ENCODE data around the gene EEFSEC.

The EEFSEC gene

GRCh38 chr3:128336337-128337156, 183.3 kb downstream of the EEFSEC start:
- DNase-seq (ENCODE audit: low spot score): no peak

DNA sequence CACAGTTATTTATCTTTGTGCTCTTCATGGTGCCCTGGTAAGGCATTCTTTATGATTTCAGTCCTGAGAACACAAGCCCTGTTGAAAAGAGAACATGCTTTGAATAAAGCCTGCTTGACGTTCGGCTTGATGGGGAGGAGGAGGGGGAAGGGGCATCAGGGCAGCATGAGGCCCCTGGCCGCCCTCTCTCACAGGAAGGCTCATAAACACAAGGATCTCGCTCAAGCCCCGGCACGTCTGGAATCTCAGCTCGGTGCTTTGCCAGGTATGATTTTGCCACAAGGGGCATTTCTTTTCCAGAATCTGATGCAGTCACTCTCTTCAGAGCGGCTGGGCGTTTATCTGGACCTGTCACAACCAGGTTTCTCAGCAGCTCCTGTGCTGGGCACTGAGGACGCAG, 184.0 kb downstream of the EEFSEC start:
- DNase-seq (ENCODE audit: low spot score): no peak

DNA sequence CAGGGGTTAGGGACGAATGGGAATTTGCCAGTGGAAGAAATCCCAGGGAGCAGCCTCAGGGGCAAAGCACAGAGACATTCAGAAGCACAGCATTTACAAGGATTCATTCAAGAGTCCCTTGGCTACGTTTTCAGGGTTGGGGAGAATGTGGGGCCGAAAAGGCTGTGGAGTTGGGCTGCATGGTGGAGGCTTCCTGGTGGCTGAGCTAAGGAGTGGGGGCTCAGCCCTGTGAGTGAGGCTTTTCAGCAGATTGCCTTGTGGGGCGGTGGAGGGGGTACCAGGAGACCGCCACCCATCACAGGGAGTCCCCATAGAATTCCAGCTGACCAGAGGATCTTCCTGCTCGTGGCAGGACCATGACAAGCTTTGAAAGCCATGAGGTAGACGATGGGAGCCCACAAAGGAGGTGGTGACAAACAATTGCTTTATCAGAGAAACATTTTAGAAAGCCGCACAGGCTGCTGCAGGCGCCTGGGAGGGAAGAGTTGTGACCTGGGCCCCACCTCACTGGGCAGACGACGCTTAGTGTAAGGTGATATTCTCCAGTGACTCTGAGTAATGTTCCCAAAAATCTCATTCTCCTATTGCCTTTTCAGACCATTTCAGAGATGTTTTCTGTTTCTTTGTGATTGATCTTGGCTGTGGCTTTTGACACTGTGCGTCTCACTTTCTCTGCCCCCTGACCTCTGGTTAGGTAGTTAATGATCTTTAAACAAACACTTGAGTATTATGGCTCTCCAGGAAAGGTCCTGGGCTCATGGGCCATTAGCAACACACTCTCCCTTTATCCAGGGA, 185.5 kb downstream of the EEFSEC start:
- DNase-seq (ENCODE audit: low spot score): no peak

DNA sequence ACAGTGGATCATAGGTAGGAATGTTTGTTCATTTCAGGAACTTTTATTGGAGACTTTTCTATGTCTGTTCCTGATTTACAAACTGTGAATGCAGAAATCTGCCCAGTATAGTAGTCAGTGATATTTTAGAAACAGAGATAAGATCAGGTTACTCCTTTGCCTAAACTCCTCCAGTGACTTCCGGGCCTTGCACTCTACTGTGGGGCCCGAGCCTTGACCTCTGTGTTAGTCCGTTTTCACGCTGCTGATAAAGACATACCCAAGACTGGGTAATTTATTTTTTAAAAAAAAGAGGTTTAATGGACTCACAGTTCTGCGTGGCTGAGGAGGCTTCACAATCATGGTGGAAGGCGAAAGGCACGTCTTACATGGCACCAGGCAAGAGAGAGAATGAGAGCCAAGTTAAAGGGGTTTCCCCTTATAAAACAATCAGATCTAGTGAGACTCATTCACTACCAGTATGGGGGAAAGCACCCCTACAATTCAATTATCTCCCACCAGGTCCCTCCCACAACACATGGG, 186.3 kb downstream of the EEFSEC start:
- DNase-seq (ENCODE audit: low spot score): no peak

DNA sequence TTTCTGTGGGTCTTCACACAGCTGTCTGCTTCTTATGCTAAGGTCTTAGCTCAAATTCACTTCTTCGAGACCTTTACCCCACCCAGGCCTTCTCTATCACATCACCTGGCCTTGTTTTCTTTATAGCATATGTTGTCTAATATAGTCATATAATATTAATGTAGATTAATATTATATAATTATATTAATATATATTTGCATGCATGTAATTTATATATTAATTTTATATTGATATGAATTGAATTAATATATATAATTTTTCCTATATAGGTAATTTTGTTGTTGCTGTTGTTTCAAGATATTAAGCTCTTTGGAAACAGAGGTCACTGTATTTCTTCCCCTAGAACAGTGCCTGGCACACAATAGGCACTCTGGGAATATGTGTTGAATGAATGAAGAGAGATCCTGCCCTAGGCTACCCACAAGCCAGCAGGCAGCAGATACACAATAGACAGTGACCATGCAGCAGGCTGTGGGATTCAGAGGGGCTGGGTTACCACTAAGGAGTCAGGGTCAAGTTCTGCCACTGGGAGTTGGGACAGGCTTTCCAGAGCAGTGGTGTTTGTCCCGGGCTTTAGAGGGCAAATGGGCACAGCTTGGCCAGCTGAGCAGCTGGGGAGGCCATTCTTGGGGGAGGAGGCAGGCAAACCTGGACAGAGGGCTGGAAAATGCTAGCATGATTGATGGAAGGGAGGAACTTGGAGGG, 187.1 kb downstream of the EEFSEC start:
- no peak for DNase-seq (ENCODE audit: low spot score)

DNA sequence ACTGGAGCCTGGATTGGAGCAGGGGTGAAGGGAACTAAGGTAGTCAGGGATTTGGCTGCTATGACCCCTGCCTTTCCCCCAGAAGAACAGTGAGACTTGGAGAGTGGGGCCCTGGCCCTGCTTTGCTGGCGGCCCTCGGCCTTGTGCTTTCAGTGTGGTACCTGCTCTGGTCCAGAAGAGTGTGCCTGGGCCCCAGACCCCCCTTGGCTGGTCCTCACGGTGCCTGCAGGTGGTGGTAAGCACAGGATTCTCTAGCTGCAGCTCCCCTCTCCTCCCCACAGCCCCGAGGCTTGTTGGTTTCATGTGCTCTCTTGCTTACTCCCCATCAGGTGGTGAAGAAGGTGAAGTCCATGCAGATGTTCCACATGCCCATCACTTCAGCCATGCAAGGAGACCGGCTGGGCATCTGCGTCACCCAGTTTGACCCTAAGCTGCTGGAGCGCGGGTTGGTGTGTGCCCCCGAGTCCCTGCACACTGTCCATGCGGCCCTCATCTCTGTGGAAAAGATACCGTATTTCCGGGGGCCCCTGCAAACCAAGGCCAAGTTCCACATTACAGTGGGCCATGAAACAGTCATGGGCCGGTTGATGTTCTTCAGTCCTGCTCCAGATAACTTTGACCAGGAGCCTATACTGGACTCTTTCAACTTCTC, 187.7 kb downstream of the EEFSEC start:
- DNase-seq (ENCODE audit: low spot score): no peak

- no peak for DNase-seq (ENCODE audit: low spot score)
These were observed 188.5 kb downstream of the EEFSEC start for GRCh38 chr3:128341659-128342395.

DNA sequence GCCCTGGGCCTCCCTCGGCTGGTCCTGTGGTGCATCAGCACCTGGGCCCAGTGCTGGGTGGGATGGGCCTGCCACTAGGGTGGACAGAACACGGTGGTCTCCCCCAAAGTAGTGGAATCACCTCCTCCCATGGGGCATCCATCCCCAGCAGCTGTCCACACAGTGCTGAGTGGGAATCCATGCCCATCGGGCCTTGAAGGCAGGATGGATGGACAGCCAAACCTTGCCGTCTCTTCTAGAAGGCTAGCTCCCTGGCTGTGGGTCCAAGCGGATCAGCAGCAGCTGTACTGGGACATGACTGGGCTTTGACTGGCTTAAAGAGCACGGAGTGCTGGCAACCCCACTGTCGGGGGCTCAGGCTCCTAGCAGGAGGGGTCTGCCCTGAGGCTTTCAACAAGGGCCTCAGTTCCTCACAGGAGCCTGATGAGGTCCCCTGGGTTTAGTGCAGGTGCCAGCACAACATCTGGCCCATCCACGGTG, 189.5 kb downstream of the EEFSEC start:
- DNase-seq (ENCODE audit: low spot score): no peak

DNA sequence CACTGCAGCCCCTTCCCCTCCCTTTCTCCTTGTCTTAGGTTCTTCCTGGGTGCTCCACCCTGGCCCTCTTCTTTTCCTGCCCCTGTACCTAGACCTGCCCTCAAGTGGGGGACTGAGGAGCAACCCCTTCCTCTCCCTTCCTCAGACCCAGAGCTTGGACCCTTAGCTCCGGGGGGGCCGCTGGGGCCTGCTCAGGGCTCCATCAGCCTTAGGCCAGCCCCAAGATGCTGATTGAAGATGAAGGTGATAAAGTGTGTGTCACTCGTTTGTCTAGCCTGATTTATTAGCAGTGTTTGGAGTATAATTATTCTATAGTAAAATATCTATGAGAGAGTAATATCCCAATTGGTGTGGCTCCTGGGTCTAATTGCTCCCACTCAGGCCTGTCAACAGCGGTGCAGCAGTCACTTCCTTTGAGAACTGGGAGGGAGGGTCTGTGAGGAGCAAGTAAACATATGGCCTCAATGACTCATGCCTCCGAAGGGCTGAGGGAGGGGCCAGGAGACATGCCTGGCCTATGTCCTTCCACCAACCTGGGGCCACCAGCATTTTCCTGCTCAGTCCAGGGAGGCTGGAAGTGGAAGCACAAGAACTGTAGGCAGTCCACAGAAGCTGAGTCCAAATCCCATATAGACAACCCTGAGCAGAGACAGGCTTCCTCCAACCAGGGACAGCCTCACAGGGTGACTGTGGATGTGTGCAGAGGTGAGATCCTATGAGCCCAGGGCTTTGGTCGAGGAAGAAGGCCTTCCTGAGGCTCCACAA, 190.2 kb downstream of the EEFSEC start:
- DNase-seq (ENCODE audit: low spot score): no peak

GRCh38 chr3:128344052-128344735, 190.9 kb downstream of the EEFSEC start:
- no peak for DNase-seq (ENCODE audit: low spot score)

- DNase-seq (ENCODE audit: low spot score): peak; percentile 8
These were observed 191.9 kb downstream of the EEFSEC start for GRCh38 chr3:128345196-128345595.

- DNase-seq (ENCODE audit: low spot score): no peak
These were observed 193.3 kb downstream of the EEFSEC start for GRCh38 chr3:128346562-128346961.

DNA sequence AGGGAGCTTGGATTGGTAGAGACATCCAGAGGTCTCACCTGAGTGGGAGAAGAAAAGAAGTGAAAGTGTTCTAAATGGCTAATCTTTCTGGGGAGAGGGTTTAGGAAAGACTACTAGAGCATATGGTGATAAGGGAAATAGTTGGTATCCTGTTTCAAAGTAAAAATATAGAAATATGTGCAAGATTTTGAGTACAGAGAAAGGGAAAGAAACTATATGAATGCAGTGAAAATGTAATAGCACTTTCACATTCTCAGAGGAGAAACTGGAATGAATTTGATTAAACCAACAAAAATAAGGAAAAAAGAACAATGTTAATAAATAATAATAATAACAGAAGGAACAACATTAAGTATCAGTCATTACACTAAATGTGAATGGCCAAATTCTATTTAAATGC, 194.0 kb downstream of the EEFSEC start:
- no peak for DNase-seq (ENCODE audit: low spot score)

- DNase-seq (ENCODE audit: low spot score): no peak
These were observed 194.8 kb downstream of the EEFSEC start for GRCh38 chr3:128348075-128348474.

DNA sequence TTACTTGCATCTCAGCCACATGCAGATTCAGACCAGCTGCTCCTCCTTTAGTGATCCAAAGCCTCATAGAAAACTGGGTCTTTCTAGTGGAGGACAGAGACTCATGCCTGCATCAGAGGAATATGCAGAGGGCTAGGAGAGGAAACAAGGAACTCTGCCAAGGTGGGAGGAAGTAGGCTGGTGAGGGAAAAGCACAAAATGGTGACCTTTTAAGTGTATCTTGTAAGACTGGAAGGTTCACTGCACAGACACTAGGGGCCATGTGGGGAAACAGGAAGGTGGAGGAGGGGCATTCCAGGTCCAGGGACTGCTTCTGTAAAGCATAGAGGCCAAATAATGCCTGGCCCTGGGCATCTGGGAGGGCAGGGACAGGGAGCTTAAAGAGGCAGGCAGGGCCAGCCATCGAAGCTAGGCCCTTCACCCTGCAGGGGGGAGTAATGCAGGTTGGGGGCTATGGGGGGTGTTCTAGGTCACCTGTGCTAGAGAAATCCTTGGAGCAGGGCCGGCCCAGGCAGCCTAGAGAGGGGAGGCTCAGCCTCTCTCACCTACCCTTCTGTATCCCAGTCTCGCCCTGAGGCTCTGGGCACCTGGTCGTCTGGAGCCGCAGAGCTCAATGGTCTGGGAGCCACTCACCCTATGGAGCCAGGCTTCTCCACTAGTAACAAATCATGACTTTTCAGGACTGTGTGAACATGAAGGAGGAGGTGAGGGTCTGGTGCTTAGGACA, 195.7 kb downstream of the EEFSEC start:
- no peak for DNase-seq (ENCODE audit: low spot score)

- DNase-seq (ENCODE audit: low spot score): no peak
These were observed 196.8 kb downstream of the EEFSEC start for GRCh38 chr3:128349963-128350599.

DNA sequence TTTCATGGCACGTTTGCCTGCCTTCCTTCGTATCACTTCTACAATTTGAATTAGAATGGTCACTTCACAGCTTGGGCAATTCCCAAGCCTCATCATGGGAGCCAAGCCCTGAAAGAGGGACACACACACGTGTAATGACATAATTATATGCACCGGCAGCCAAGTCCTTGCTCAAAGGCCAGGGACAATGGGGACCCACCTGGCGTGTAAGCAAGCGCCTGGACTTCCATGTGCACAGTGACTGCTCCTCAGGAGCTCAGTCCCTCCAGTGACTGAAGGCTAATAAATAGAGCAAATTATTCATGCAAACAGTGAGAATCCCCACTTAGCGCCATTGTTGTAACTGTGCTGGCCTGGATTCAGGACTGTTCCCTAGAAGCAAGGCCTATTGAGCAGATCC, 198.3 kb downstream of the EEFSEC start:
- no peak for DNase-seq (ENCODE audit: low spot score)

DNA sequence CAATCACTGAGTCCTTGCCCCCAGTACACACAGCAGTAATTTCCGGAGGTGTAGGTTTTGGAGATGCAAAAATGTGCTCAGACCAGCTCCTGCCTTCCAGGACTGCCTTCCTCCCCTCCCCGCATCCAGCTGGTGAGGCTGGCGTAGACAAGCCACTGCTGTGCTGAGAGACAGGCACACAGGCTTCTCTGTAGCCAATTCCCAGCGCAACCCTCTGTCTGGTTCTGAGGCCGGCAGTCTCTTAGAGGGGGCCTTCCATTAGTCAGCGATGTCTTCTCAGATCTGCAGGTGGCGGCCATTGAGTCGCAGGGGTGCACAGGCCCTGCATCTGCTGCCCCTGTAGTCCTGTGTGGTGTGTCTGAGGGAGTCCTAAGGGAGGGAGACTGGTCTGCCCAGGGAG, 199.0 kb downstream of the EEFSEC start:
- DNase-seq (ENCODE audit: low spot score): no peak
